Sigmoid colon (tissue), 7 donors: ENCODE data around the gene ACOT7. TPM values are rescaled to one million over a fixed set of nuclear protein-coding genes. Genes with fewer than 3 reads are reported as not detected.

Experiments used
- DNase-seq: peaks from one replicate; pipeline ENCODE4 v3.0.0-alpha.2; 2019
- H3K27ac ChIP-seq, 4 donors: fragments of 200-600 bp; sonication (generic); one replicate each; pipeline ENCODE4 v1.5.1; 2016 to 2019; ENCODE audit warnings: mild to moderate bottlenecking in 1 of 4
- H3K27me3 ChIP-seq, 3 donors: fragments of 200-600 bp; sonication (generic); one replicate each; pipeline ENCODE4 v1.5.1; 2019; ENCODE audit warnings: mild to moderate bottlenecking in 1 of 3
- H3K36me3 ChIP-seq, 4 donors: fragments of 200-600 bp; sonication (generic); one replicate each; pipeline ENCODE4 v1.5.1; 2016 to 2019
- H3K4me1 ChIP-seq, 4 donors: fragments of 200-600 bp; sonication (generic); one replicate each; pipeline ENCODE4 v1.5.1; 2017 to 2019
- H3K4me3 ChIP-seq, 4 donors: fragments of 200-600 bp; sonication (generic); one replicate each; pipeline ENCODE4 v1.5.1; 2017 to 2019; ENCODE audit warnings: mild to moderate bottlenecking in 2 of 4, moderate library complexity in 1 of 4
- H3K9me3 ChIP-seq, 4 donors: fragments of 200-600 bp in 3 of 4; sonication (generic) in 3 of 4; one replicate each; pipeline versions ENCODE4 v1.5.1 to v1.6.1; 2013 to 2019
- EP300 ChIP-seq, 4 donors: sonication (generic); formaldehyde crosslinking; IDR thresholded peaks; one replicate each; pipeline ENCODE4 v1.6.1; 2017; ENCODE audit warnings: antibody characterized with exemption in 4 of 4
- POLR2A ChIP-seq, 2 donors: fragments of 450-650 bp; IDR thresholded peaks; one replicate each; pipeline ENCODE4 v1.6.1; 2016; ENCODE audit warnings: antibody characterized with exemption in 2 of 2, mild to moderate bottlenecking in 2 of 2, moderate library complexity in 2 of 2
- POLR2AphosphoS5 ChIP-seq, 4 donors: sonication (generic); formaldehyde crosslinking; IDR thresholded peaks; one replicate each; pipeline ENCODE4 v1.6.1; 2017; ENCODE audit warnings: antibody characterized with exemption in 4 of 4
- WGBS, 2 donors: extraction: QIAGEN DNeasy Blood & Tissue Kit; methylation state at CpG; one replicate each; pipeline ENCODE4 v1.1.7; 2013; 5-methylcytosine and 5-hydroxymethylcytosine counted together
- intact Hi-C: fragments of 100-400 bp; cut with DNase I; formaldehyde crosslinking; loops from one replicate; pipeline ENCODE4 v1.15.1; 2023
- polyA plus RNA-seq, 3 donors: library from polyadenylated mRNA; stranded (reverse); fragments of 200-250 nt; gene quantifications; one replicate each; pipeline ENCODE4 v1.2.3, GENCODE V29; 2013
- total RNA-seq, 4 donors: library from RNA; depleted of rRNA; stranded (reverse); fragments of >200 nt; gene quantifications; one replicate each; pipeline ENCODE4 v1.1.0, GENCODE V29; 2016
- TF ChIP-seq, protein P1 (sequence below), 4 experiments: fragments of 450-650 bp in 3 of 4; fragments of 200-600 bp in 1 of 4; IDR thresholded peaks; one replicate each; pipeline ENCODE4 v1.5.1; 2016 to 2019; ENCODE audit warnings: antibody characterized with exemption in 4 of 4, mild to moderate bottlenecking in 3 of 4, moderate library complexity in 2 of 4
- donor health status: healthy with polysubstance abuse.
- donor health status: Bipolar disorder and iron deficiency.
- donor health status: healthy.

The ACOT7 gene
- total and polyA plus RNA-seq, 7 donors = 17.9 to 81.0 (median 26.5) TPM

DNA sequence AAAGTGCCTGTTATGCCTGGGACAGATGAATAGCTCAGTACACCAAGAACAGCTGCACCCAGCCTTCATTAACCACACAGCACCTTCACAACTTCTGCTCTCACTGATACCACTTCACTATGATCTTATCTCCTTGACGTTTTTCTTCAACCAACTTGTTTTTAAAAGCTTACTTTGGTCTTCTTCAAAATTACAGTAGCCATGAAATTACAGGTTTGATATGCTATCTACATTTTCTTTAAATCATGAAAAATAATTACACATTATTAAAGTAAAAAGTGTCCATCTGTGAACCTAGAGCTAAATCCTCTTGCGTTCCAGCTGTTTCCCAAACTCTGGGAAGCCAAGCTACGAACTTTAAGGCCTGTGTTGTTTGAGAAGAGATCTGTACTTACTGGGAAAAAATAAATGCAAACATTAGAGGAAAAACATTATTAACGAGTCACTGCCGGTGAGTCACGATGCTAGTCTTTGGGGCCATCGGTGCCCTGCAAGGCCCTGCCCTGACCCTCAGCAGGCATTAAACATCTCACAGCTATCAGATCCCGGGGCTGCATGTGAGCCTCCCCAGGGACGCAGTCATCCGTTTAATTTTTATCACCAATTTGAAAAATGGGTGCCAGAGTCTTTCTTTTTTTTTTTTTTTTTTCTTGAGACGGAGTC lies 76.3 kb downstream of the ACOT7 start:
- Histone ChIP-seq H3K36me3 (peaks cover 0 to 5% (median 2%) of the 10 kb centered on the region in 4 donors), H3K4me3 (no peak overlapping the region), H3K4me1 (no peaks in the 10 kb centered on the region), H3K27ac (no peak overlapping the region), H3K27me3 (no peaks in the 10 kb centered on the region), H3K9me3 (no peaks in the 10 kb centered on the region)
- DNase-seq = no peak
- TF ChIP-seq EP300 (IDR thresholded peaks at IDR 0.05) = no peak
- TF ChIP-seq POLR2A (IDR thresholded peaks at IDR 0.05) = no peak
- TF ChIP-seq, protein P1, sequence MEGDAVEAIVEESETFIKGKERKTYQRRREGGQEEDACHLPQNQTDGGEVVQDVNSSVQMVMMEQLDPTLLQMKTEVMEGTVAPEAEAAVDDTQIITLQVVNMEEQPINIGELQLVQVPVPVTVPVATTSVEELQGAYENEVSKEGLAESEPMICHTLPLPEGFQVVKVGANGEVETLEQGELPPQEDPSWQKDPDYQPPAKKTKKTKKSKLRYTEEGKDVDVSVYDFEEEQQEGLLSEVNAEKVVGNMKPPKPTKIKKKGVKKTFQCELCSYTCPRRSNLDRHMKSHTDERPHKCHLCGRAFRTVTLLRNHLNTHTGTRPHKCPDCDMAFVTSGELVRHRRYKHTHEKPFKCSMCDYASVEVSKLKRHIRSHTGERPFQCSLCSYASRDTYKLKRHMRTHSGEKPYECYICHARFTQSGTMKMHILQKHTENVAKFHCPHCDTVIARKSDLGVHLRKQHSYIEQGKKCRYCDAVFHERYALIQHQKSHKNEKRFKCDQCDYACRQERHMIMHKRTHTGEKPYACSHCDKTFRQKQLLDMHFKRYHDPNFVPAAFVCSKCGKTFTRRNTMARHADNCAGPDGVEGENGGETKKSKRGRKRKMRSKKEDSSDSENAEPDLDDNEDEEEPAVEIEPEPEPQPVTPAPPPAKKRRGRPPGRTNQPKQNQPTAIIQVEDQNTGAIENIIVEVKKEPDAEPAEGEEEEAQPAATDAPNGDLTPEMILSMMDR (IDR thresholded peaks at IDR 0.05) = no peak
- no peak for TF ChIP-seq POLR2AphosphoS5 (IDR thresholded peaks at IDR 0.05)
- 78 to 87% methylated on average over 11 of the region's 11 CpGs for WGBS, 2 donors
- intact Hi-C loops = no loop called here

DNA sequence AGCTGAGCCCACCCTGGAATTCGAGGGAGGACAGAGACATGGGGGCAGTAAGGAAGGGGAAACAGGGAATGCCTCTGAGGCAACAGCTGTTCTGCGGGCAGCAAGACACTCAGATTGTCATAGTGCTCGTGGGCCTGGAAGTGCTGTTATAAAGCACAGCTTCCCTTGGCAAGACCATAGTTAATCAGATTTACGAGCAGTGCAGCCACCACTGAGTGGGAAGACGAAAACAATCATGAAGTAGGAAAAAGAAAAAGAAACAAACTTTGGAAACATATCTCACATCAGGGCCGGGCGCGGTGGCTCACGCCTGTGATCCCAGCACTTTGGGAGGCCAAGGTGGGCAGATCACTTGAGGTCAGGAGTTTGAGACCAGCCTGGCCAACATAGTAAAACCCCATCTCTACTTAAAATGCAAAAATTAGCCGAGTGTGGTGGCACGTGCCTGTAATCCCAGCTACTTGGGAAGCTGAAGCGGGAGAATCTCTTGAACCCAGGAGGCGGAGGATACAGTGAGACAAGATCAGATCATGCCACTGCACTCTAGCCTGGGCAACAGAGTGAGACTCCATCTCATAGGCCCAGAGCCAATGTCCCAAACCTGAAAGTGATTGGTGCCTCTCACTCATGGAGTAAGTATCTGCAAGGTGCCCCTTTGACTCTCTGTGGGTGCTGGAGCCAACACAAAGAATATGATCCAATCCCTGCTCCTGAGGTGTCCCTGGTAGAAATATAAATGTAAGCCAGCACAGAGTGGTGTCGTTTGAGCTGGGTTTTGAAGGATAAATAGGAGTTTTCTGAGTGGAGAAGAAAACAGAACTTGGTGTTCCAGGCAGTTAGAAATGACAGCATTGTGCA lies 77.1 kb downstream of the ACOT7 start:
- Histone ChIP-seq H3K36me3 (peaks cover 0 to 5% (median 2%) of the 10 kb centered on the region in 4 donors), H3K27ac (no peak overlapping the region), H3K4me1 (no peaks in the 10 kb centered on the region), H3K27me3 (no peaks in the 10 kb centered on the region), H3K4me3 (no peak overlapping the region), H3K9me3 (no peaks in the 10 kb centered on the region)
- intact Hi-C loops = no loop called here
- DNase-seq = no peak
- TF ChIP-seq POLR2AphosphoS5 (IDR thresholded peaks at IDR 0.05) (peak in 1 of 4 donors; percentile 12), EP300 (IDR thresholded peaks at IDR 0.05) (no peak)
- 79 to 88% methylated on average over 14 of the region's 14 CpGs for WGBS, 2 donors

DNA sequence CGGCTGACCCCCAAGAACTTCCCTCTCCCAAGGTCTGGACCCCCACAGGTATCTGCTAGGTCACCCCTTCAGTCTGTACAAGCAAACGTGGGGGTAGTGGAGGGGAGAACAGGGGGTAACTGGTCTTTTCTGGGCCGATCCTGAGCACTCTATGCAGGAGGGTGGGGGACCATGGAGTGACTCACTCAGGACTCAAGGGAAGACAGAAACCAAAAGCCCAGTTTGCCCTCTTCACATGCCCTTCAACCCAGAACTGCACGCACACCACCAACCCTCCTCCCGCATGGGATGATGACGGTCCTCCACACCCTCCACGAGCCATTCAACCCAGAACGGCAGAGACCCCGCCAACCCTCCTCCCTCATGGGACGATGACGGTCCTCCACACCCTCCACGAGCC lies 79.1 kb downstream of the ACOT7 start:
- Histone ChIP-seq H3K36me3 (peaks cover 0 to 5% (median 2%) of the 10 kb centered on the region in 4 donors), H3K4me3 (no peak overlapping the region), H3K27ac (no peak overlapping the region), H3K27me3 (no peaks in the 10 kb centered on the region), H3K9me3 (no peaks in the 10 kb centered on the region), H3K4me1 (no peaks in the 10 kb centered on the region)
- 93 to 94% methylated on average over 12 of the region's 12 CpGs for WGBS, 2 donors
- TF ChIP-seq POLR2AphosphoS5 (IDR thresholded peaks at IDR 0.05) = no peak
- DNase-seq = no peak
- intact Hi-C loops = no loop called here

DNA sequence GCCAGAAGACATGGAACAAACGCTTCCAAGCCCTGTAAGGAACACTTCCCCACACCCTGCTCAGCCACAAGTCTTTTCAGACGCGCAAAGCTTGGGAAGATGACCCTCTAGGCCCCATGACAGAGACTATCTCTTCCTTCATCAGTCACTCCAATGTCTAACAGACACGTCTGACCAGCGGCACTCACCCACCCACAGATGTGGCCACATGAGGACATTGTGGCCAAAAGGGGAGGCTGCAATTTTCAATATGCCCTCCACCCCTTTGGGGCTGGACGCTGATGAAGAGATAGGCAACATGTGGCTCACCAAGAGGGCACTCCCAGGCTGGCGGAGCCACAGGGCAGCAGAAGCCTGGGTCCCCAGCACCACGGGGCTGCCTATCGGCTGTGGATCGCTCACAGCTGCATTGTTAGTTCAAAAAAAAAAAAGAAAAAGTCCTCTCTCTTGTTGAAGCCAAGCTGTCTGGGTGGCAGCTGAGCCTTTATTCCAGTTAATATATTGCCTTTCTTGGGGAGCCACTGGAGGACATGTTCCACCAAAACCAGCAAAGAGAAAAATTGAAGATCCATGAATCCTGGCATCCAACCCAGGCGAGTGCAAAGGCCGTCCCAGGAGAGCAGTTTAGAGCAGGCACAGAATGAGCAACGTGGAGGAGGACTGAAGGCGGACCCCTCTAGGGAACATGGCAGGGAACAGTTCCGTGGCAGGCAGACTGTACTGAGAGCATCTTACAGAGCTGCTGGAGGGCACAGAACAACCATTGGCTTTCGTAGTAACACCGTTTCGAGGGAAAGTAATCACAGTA lies 80.0 kb downstream of the ACOT7 start:
- 86 to 93% methylated on average over 18 of the region's 18 CpGs for WGBS, 2 donors
- intact Hi-C loops = no loop called here

DNA sequence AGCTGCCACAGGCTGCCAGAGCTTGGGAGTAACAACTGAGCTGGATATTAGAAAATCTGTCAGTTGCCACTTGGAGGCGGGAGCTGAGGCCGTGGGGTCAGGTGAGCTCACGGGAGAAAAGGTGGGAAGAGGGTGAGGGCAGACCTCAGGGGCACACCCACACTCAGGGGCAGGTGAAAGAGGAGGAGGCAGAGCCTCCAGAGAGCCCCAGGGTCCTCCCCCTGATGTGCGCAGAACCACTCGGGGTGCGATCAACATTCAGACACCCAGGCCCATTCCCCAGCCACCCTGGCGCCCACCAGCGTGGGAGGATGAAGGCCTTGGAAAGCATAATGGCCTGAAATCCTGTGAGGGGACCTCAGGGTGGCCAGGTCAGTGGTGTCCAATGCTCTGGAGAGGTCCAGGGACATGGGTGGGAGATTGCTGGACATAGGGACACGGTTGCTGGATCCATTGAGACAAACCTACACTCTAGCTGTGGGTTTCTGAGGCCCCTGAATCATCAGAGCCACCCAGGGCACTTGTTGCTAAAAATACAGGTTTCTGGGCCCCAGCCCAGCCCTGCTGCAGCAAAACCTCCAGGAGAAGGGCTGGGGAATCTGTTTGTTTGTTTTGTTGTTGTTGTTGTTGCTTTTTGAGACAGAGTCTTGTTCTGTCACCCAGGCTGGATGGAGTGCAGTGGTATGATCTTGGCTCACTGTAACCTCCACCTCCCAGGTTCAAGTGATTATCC lies 83.3 kb downstream of the ACOT7 start:
- 95 to 96% methylated on average over 9 of the region's 9 CpGs for WGBS, 2 donors
- H3K4me3 ChIP-seq = no peak overlapping the region
- H3K9me3 ChIP-seq = no peaks in the 10 kb centered on the region
- no peaks in the 10 kb centered on the region for H3K4me1 ChIP-seq
- H3K27ac ChIP-seq = no peak overlapping the region
- H3K27me3 ChIP-seq = no peaks in the 10 kb centered on the region
- H3K36me3 ChIP-seq = no peaks in the 10 kb centered on the region
- TF ChIP-seq POLR2A (IDR thresholded peaks at IDR 0.05) (no peak), POLR2AphosphoS5 (IDR thresholded peaks at IDR 0.05) (no peak), EP300 (IDR thresholded peaks at IDR 0.05) (no peak)
- TF ChIP-seq, protein P1 (IDR thresholded peaks at IDR 0.05) = no peak
- DNase-seq = no peak
- intact Hi-C loops = no loop called here

More for the DNA sequence above, 80.0 kb downstream of the ACOT7 start:
- H3K36me3 ChIP-seq = peaks cover 0 to 5% (median 2%) of the 10 kb centered on the region in 4 donors
- H3K4me1 ChIP-seq = no peaks in the 10 kb centered on the region
- no peaks in the 10 kb centered on the region for H3K9me3 ChIP-seq
- H3K27ac ChIP-seq = no peak overlapping the region
- TF ChIP-seq POLR2A (IDR thresholded peaks at IDR 0.05) (no peak), EP300 (IDR thresholded peaks at IDR 0.05) (no peak), POLR2AphosphoS5 (IDR thresholded peaks at IDR 0.05) (no peak)
- H3K4me3 ChIP-seq = no peak overlapping the region
- no peaks in the 10 kb centered on the region for H3K27me3 ChIP-seq
- no peak for DNase-seq
